CD4-positive, alpha-beta T cell (primary cell): Measurements from ENCODE around the gene MIAT. TPM values are rescaled to one million over a fixed set of nuclear protein-coding genes. Genes with fewer than 3 reads are reported as not detected.

Experiments
- ATAC-seq: fragments of 200-7000 bp; cut with Tn5 transposase; one replicate; pipeline ENCODE4 v1.10.0; 2022; ENCODE audit warnings: mild to moderate bottlenecking; ENCODE audit not compliant: poor library complexity
- CTCF ChIA-PET: fragments of 350-600 bp; sonication (Branson Sonifier 250); formaldehyde crosslinking; loops from one replicate; lab custom pipeline; 2021; ENCODE audit warnings: antibody characterized with exemption, inconsistent platforms; lab: Charles Lee
- POLR2A ChIA-PET: fragments of 350-600 bp; sonication (Branson Sonifier 250); formaldehyde crosslinking; loops from one replicate; lab custom pipeline; 2021; ENCODE audit warnings: antibody characterized with exemption, inconsistent platforms; lab: Charles Lee
- DNase-seq, 14 experiments: peaks; one replicate each; pipeline ENCODE4 v3.0.0-alpha.2; 2013 to 2020; ENCODE audit warnings: mixed read lengths in 2 of 14
- H3K27ac ChIP-seq, 2 donors: one replicate each; pipeline versions ENCODE4 v1.5.1 to v1.7.0; 2013; ENCODE audit warnings: low read length in 2 of 2, low read depth in 1 of 2, mild to moderate bottlenecking in 1 of 2
- H3K27me3 ChIP-seq, 2 experiments: 1 replicate in 1 of 2; 2 replicates in 1 of 2; pipeline versions ENCODE4 v1.6.1 to v1.7.0; 2013; ENCODE audit warnings: low read length in 2 of 2, control low read depth in 1 of 2, mild to moderate bottlenecking in 1 of 2, moderate library complexity in 1 of 2; ENCODE audit not compliant: insufficient read depth in 2 of 2, control insufficient read depth in 1 of 2
- H3K36me3 ChIP-seq: one replicate; pipeline ENCODE4 v1.6.1; 2013; ENCODE audit warnings: low read length, control low read depth; ENCODE audit not compliant: insufficient read depth
- H3K4me1 ChIP-seq: one replicate; pipeline ENCODE4 v1.6.1; 2013; ENCODE audit warnings: low read length, control low read depth; ENCODE audit not compliant: insufficient read depth
- H3K4me3 ChIP-seq: one replicate; pipeline ENCODE4 v1.5.1; 2013; ENCODE audit warnings: mild to moderate bottlenecking, low read length, moderate library complexity
- H3K9me3 ChIP-seq, 2 experiments: 1 replicate in 1 of 2; 2 replicates in 1 of 2; pipeline versions ENCODE4 v1.6.1 to v1.7.0; 2013; ENCODE audit warnings: low read length in 2 of 2, mild to moderate bottlenecking in 2 of 2, control low read depth in 1 of 2, moderate library complexity in 1 of 2; ENCODE audit not compliant: control insufficient read depth in 1 of 2, insufficient read depth in 1 of 2
- H3K27ac Mint-ChIP-seq: one replicate; pipeline ENCODE4 v1.8.0; 2020; ENCODE audit warnings: mixed read lengths
- H3K27me3 Mint-ChIP-seq: one replicate; pipeline ENCODE4 v1.8.0; 2021; ENCODE audit warnings: mixed read lengths
- H3K36me3 Mint-ChIP-seq: one replicate; pipeline ENCODE4 v1.8.0; 2021; ENCODE audit warnings: low read depth, mixed read lengths
- H3K4me1 Mint-ChIP-seq: one replicate; pipeline ENCODE4 v1.8.0; 2021; ENCODE audit warnings: low read depth, mixed read lengths
- H3K4me3 Mint-ChIP-seq: one replicate; pipeline ENCODE4 v1.8.0; 2020; ENCODE audit warnings: mild to moderate bottlenecking, mixed read lengths
- H3K9me3 Mint-ChIP-seq: one replicate; pipeline ENCODE4 v1.8.0; 2020; ENCODE audit warnings: mixed read lengths
- intact Hi-C, 2 experiments: fragments of 100-400 bp; cut with DNase I in 1 of 2; cut with micrococcal nuclease in 1 of 2; formaldehyde crosslinking; loops; one replicate each; pipeline versions ENCODE4 v1.15.1 to v1.9.0; 2023 to 2025; cut with DNase I, micrococcal nuclease
- total RNA-seq, 174 experiments: library from RNA in 2 of 174; stranded (reverse) in 2 of 174; gene quantifications; one replicate each; pipeline ENCODE4 v1.2.3 and lab custom pipeline; 2021 to 2026
- TF ChIP-seq, protein P1 (sequence below): fragments of 200-600 bp; IDR thresholded peaks from one replicate; pipeline ENCODE4 v1.8.0; 2022; ENCODE audit warnings: antibody characterized with exemption, mild to moderate bottlenecking

MIAT gene
- total RNA-seq, 2 experiments from 2014 or later: 26.8 to 27.2 TPM

DNA sequence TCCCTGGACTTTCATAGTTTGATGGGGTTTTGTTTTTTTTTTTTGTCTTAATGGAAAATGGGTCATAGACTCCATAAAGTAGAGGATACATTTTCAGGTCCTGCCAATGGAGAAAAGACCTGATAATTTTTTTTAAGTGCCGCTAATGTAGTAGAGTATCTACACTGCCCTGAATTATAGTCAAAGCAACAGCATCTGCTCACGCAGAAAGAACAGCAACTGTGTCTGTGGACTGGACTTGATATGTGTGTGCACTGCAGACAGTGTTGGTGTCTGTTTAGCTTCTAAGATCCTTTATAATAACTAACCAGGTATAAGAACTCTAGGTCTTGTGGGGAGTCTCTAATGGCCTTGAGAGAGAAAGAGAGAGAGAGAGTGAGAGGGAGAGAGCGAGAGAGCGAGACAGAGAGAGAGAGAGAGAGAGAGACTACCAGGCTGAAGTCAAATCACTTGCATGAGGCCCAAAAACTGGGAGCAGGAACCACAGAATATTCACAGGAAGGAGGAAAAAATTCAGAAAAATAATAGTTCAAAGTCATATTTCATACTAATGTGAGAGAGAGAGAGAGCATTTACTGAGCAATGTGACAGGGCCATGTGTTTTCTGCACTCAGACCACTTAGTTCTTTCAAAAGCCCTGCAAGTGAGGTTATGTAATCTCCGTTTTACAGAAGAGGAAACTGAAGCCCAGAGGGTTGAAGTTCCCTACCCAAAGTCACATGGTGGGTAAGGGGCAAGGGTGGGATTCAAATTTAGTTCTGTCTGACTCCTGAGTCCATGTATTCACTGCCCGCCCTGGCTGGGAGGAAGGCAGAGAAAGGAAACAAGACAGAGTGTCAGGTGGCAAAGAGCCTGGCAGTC, 8.6 kb upstream of the MIAT start:
- Mint-ChIP-seq H3K4me3 (peak overlapping the region; percentile 3), H3K9me3 (no peaks in the 10 kb centered on the region), H3K36me3 (no peaks in the 10 kb centered on the region), H3K4me1 (peaks cover 47% of the 10 kb centered on the region), H3K27ac (peak overlapping the region; percentile 0), H3K27me3 (no peaks in the 10 kb centered on the region)
- no peaks in the 10 kb centered on the region for H3K36me3 ChIP-seq
- peak overlapping the region in 1 of 2 donors; percentile 24 for H3K27ac ChIP-seq
- H3K4me3 ChIP-seq: no peak overlapping the region
- DNase-seq: peak in 1 of 14 experiments; percentile 25
- TF ChIP-seq, protein P1, sequence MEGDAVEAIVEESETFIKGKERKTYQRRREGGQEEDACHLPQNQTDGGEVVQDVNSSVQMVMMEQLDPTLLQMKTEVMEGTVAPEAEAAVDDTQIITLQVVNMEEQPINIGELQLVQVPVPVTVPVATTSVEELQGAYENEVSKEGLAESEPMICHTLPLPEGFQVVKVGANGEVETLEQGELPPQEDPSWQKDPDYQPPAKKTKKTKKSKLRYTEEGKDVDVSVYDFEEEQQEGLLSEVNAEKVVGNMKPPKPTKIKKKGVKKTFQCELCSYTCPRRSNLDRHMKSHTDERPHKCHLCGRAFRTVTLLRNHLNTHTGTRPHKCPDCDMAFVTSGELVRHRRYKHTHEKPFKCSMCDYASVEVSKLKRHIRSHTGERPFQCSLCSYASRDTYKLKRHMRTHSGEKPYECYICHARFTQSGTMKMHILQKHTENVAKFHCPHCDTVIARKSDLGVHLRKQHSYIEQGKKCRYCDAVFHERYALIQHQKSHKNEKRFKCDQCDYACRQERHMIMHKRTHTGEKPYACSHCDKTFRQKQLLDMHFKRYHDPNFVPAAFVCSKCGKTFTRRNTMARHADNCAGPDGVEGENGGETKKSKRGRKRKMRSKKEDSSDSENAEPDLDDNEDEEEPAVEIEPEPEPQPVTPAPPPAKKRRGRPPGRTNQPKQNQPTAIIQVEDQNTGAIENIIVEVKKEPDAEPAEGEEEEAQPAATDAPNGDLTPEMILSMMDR: no peak
- ATAC-seq: no peak
- POLR2A ChIA-PET: no interaction called here
- H3K27me3 ChIP-seq: no peaks in the 10 kb centered on the region
- H3K9me3 ChIP-seq: no peaks in the 10 kb centered on the region
- CTCF ChIA-PET: no interaction called here
- peaks cover 52% of the 10 kb centered on the region for H3K4me1 ChIP-seq
- intact Hi-C loops: no loop called here

- no peak overlapping the region for H3K4me3 ChIP-seq
- H3K4me1 Mint-ChIP-seq: peaks cover 30% of the 10 kb centered on the region
- no peaks in the 10 kb centered on the region for H3K36me3 ChIP-seq
- DNase-seq (no peak), ATAC-seq (no peak)
- no peaks in the 10 kb centered on the region for H3K9me3 ChIP-seq
- intact Hi-C loops: no loop called here
- ChIA-PET POLR2A (no interaction called here), CTCF (interaction anchor here (1.6 kb wide), 1 partner anchor 15 kb away, joined by 5 read pairs; no protein-coding TSS in a partner anchor)
- no peaks in the 10 kb centered on the region for H3K27me3 ChIP-seq
- no peak overlapping the region for H3K27ac Mint-ChIP-seq
- H3K36me3 Mint-ChIP-seq: no peaks in the 10 kb centered on the region
- H3K27ac ChIP-seq: no peak overlapping the region
- peaks cover 34% of the 10 kb centered on the region for H3K4me1 ChIP-seq
- TF ChIP-seq, protein P1: no peak
- H3K4me3 Mint-ChIP-seq: no peak overlapping the region
- peaks cover 5% of the 10 kb centered on the region for H3K27me3 Mint-ChIP-seq
- no peaks in the 10 kb centered on the region for H3K9me3 Mint-ChIP-seq
Measured at GRCh38 chr22:26650722-26651421, 6.5 kb upstream of the MIAT start.

DNA sequence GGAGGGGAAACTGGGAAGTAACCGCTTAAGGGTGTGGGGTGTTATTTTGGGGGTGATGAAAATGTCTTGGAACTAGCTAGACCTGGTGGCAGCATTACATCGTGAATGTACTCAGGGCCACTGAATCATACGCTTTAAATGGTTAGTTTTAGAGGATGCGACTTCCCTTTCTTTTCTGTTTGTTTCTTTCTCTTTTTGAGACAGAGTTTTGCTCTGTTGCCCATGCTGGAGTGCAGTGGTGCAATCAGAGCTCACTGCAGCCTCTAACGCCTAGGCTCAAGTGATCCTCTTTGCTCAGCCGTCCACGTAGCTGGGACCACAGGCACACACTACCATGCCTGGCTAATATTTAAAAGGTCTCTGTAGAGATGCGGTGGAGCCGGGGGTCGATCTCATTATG, 5.6 kb upstream of the MIAT start:
- Mint-ChIP-seq H3K9me3 (no peaks in the 10 kb centered on the region), H3K4me3 (no peak overlapping the region), H3K36me3 (no peaks in the 10 kb centered on the region), H3K4me1 (peaks cover 22% of the 10 kb centered on the region), H3K27me3 (peaks cover 6% of the 10 kb centered on the region), H3K27ac (no peak overlapping the region)
- intact Hi-C loops: no loop called here
- Histone ChIP-seq H3K4me3 (no peak overlapping the region), H3K36me3 (no peaks in the 10 kb centered on the region), H3K4me1 (peaks cover 30% of the 10 kb centered on the region), H3K27ac (no peak overlapping the region), H3K9me3 (no peaks in the 10 kb centered on the region), H3K27me3 (no peaks in the 10 kb centered on the region)
- ATAC-seq (no peak), DNase-seq (no peak)
- ChIA-PET CTCF (interaction anchor here (1.6 kb wide), 1 partner anchor 14 kb away, joined by 5 read pairs; no protein-coding TSS in a partner anchor), POLR2A (no interaction called here)
- TF ChIP-seq, protein P1: no peak
